GM18505 (cell line): Measurements from ENCODE around the gene FECH.

Source experiments
- ATAC-seq: cut with Tn5 transposase; IDR thresholded peaks from one replicate; pipeline ENCODE4 v1.9.1; 2021; ENCODE audit not compliant: unreplicated experiment
- POLR2A ChIP-seq: IDR thresholded peaks from 4 replicates; pipeline ENCODE4 v1.6.1; 2011; ENCODE audit warnings: borderline replicate concordance; ENCODE audit not compliant: insufficient read depth, insufficient read length; ENCODE audit errors: extremely low read depth

The FECH gene

DNA sequence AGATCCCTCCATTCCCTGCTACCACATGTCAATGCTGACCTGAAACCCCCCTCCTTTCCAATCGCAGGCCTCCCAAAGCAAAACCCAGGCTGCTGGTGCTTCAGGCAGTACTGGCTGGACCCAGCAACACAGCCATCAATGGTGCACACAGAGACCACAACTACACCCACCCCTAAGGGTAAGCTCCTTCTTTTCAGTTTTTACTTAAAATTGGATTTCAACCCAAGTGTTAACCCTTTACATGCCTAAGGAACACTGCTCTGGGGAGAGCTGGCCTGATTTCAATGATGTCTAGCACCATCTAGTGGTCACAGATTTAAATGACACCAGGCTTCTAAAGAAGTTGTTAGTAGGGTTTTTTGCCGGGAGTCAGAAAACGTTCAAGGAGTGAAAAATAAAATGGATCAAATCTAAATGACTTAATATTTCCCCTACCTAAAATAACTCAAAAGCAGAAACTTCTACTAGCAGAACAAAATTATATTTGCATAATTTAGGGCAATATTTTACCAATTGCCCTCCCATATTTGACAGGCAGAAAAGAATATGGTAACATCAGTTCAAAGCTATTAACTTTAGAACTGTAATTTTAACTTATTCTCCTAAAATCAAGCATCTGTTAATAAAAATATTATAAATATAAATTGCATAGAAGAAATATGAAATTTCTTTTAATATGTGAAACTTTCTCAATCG lies 24.6 kb downstream of the FECH start:
- ATAC-seq, result no peak
- TF ChIP-seq POLR2A, result no peak

DNA sequence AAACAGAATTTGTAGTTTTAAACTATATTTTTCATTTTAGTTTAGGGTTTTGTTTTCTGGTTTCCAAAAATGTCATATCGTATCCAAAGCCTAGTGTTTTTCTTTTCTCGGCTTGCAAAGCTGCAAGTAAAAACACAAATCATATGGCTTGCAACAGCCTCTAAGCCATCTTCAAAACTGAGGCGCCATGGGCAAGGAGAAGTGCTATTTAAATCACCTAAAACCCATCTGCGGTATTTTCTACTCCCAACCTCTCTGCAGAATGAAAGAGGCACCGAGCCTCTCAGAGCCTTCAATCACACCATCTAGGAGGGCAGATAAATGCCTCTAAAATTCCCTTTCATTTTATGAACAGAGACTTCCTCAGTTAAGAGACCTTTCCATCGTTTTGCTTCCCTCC lies 25.2 kb downstream of the FECH start:
- no peak for TF ChIP-seq POLR2A
- no peak for ATAC-seq

DNA sequence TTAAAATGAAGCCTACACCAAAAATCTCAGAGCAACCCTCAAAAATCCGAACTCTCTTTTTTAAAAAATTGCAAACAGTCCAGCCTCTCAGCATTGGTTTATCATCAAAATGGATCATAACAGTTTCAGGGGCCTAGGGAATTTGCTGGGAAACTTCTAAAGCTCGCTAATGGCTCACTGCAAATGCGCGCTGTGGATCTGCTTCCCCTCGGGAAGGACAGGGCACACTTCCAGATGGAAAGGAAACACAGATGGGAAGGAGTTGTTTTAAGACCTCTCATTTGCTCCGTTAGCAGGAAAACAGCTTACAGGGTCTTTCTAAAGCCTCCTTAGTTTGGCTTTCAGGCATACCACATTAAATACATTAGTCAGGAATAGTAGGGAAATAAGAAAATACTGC lies 27.2 kb downstream of the FECH start:
- no peak for TF ChIP-seq POLR2A
- ATAC-seq, result no peak

DNA sequence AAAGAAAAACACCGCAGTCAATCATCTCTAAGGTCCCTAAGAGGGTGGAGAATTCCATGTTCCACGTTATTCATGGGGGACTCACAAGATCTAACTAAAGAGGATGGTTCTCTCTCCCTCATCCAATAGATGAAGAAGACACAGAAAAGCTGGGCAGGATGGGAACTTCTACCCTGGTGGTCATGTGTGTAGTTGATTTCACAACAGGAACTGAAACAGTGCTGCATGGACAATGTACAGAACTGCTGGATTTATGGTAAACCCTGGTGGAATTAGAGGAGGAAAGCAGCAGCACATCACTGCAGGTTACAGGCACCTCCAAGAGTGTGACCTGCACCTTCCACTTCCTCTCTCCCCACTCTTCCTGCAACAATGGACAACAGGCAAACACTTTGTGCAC lies 31.4 kb downstream of the FECH start:
- no peak for TF ChIP-seq POLR2A

DNA sequence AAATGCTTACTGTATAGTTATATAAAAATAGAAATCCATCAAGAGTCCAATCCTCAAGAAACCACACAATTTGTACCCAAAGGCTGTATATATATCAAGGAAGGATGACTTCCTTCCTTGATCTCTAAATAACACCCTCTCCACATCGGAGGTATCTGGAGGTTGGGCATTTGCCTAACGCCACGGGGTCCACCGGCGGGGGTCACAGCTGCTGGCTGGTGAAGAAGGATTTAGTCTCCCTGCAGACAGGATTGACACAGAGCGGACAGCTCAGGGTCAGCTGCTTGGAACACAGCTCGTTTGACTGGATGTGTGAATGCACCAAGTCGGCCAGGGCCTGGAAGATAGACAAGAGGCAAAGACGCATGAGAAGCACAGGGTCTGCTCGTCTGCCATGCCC lies 36.0 kb downstream of the FECH start:
- TF ChIP-seq POLR2A, result no peak
- no peak for ATAC-seq

More for the DNA sequence above, 31.4 kb downstream of the FECH start:
- no peak for ATAC-seq

DNA sequence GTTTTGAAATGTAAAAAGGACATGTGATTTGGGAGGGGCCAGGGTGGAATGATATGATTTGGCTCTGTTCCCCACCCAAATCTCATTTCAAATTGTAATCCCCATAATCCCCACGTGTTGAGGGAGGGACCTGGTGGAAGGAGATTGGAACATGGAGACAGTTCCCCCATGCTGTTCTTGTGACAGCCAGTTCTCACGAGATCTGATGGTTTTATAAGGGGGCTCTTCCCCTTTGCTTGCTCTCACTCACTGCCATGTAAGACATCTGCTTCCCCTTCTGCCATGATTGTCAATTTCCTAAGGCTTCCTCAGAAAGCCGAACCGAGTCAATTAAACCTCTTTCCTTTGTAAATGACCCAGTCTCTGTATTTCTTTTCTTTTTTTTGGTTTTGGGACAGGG lies 39.2 kb downstream of the FECH start:
- TF ChIP-seq POLR2A, result no peak
- no peak for ATAC-seq

DNA sequence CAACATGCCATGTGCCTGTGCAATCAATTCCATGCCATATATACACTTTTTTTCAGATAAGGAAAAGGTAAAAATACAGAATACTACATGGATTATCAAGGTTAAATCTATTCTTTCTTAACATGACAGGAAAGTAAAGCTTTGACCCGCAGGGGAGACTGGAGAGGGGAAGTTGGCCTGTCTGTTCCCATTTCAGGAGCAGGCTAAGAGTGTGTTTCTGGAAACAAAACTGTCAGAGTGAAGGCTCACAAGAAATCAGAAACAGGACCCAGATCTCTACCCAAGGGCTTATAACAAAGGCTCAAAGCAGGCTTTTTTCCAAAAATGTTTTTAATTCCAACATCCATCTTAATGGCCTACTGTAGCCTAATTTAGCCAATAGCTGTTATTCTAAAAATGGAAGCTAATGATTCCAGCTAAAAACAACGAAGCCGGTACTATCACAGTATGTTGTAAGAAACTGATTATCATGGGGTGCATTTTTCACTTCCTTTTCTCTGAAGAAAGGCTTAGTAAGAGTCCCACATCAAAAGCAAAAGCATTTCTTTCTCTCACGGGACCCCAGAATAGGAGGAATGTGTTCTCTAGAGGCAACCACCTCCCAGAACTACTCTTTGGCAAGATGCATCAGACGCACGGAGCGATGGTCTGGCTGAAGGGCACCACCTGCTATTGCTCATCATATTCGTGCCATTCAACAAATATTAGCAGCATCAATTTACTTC lies 41.4 kb downstream of the FECH start:
- ATAC-seq, result no peak
- no peak for TF ChIP-seq POLR2A

DNA sequence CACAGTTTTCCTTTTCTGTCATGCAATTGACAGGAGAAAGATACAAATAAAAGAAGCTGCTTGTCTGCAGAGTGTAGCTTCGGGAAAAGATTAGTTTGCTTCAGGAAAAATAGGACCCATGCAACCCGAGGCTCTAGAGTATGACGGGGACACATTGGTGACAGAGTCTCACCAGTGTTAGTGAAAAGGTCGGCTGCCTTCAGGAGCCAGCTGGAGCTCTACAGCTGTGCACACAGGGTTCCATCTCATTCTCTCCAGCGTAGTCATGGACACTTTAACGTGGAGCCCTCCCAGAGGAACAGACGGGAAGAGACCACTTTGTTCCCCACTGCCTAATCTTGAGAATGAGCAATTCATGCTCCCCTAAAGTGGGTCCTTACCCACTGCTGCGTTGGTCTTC lies 42.9 kb downstream of the FECH start:
- no peak for TF ChIP-seq POLR2A
- ATAC-seq, result no peak

DNA sequence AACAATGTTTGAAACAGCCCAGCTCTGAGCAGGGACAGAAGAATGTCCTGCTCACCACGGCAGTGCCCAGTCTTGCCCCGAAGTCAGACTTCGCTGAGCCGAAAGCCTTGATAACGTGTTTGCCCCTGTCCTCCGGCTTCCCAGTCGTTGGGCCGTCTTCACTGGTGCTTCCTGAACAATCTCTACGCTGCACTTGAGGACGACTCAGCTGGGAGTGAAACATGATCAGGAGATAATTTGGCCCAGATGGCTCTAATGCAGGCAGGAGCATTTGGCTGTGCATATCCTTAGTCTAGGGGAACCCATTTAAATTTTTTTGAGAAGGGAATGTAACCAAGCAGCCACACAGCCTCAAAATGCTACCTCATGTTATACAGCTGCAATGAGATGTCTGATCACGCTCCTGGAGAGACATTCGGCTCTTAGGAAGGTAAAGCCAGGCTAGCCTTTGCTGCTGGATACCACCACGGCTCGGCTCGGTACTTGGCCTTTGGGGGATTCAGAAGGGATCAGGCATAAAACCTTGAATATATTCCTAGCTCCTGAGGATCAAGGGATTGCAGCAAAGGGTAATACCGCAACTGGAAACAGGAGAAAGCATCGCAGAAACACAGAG lies 43.6 kb downstream of the FECH start:
- TF ChIP-seq POLR2A, result no peak
- ATAC-seq, result no peak

DNA sequence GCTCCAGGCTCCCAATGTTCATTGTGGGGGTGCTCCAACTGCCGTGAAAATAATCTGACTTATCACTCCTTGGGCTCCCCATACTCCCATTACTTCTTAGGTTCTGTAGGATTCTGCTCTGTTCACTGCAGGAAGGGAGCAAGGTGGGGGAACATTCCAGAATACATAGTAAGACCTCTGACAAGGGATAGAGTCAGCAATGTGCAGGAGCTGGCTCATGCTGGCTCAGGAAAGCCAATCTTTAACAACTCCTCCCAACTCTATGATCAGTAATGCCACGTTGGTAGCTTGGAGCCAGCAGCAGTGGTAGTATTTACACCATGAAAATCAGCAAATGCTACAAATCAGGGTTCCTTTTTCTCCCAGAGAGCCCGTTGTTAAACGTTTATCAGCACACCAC lies 44.4 kb downstream of the FECH start:
- TF ChIP-seq POLR2A, result no peak
- ATAC-seq, result no peak

DNA sequence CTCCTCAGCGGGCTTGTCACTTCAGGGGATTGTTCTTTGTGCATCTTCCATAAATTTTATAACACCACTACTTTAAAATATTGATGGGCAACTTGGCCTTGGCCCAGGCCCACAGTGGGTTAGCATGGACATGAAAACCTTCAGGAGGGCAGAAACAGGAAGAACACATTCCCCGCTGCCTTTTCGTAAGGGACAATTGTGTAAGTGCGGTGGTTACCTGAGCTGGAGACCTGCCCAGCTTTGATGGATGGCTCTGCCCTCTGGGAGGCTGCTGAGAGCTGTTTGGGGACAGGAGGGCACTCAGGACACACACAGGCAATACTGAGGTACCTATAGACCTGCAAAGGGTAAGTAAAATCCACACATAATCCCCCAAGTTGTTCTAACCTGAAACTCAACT lies 46.8 kb downstream of the FECH start:
- no peak for ATAC-seq
- no peak for TF ChIP-seq POLR2A

DNA sequence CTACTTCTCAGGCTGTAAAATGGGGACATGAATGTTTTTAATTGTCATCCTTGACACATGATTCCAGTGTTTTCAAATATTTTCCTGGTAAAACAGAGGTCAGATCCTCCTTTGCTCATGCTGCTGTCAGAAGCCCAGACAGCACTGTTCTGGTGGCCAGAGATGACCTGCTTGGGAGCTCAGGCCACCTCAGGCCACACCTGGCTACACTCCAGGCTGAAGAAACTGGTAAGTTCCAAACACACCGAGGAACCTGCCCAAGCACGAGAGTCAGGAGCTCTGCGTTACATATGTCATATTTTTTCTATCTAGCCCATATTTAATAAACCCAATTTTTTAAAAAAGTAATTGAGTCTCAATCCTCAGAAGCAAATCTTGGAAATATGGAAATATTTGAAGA lies 47.9 kb downstream of the FECH start:
- no peak for ATAC-seq
- TF ChIP-seq POLR2A, result no peak

DNA sequence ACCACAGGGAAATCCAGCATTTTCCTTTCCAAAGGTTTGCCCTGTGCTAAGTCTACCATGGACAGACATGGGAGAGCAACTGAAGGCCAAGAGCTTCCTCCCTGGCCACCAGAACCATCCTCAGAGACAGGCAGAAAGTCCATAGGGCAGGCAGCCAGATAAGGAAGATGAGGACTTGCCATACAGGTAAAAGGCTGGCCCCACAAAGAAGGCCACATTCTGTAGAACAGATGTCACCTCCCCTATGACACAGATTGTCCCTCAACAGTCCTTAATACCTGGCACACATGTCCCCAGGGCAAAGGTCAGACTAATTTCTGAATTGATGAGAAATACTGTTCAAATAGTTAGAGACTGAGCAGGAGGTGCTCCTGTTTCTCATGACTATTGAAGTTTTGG lies 52.0 kb downstream of the FECH start:
- TF ChIP-seq POLR2A, result no peak

More for the DNA sequence above, 52.0 kb downstream of the FECH start:
- no peak for ATAC-seq
